Caco-2 (cell line): ENCODE results near the gene PFKFB4. TPM values are rescaled to one million over a fixed set of nuclear protein-coding genes. Genes with fewer than 3 reads are reported as not detected.

Experiments
- BruUV-seq: library from RNA; stranded (reverse); fragments of 400-500 nt; replicated peaks from 2 replicates; lab custom pipeline; 2021; lab: Mats Ljungman, UMichigan
- CTCF ChIA-PET: fragments of 300-600 bp; sonication (Branson Sonifier 250); formaldehyde crosslinking; loops from one replicate; lab custom pipeline; 2022; ENCODE audit warnings: antibody characterized with exemption; lab: Charles Lee
- POLR2A ChIA-PET: fragments of 300-600 bp; sonication (Branson Sonifier 250); formaldehyde crosslinking; loops from one replicate; lab custom pipeline; 2022; ENCODE audit warnings: antibody characterized with exemption; lab: Charles Lee
- DNase-seq, 2 experiments: peaks; one replicate each; pipeline versions ENCODE4 v3.0.0 to v3.0.0-alpha.2; 2020 to 2022
- H3K27me3 ChIP-seq: replicated peaks from 2 replicates; pipeline ENCODE4 v1.6.0; 2011; ENCODE audit warnings: low read length; ENCODE audit not compliant: control insufficient read depth, insufficient read depth
- H3K36me3 ChIP-seq: 2 replicates; pipeline ENCODE4 v1.5.1; 2011; ENCODE audit warnings: low read length; ENCODE audit not compliant: control insufficient read depth, insufficient read depth
- H3K4me1 ChIP-seq: fragments of 250-450 bp; sonication (Bioruptor Pico); 2 replicates; pipeline ENCODE4 v1.5.1; 2020; ENCODE audit warnings: mild to moderate bottlenecking
- H3K4me3 ChIP-seq: 2 replicates; pipeline ENCODE4 v1.5.1; 2011; ENCODE audit warnings: low read depth, mild to moderate bottlenecking, control low read depth, low read length
- H3K9me3 ChIP-seq: fragments of 250-450 bp; sonication (Bioruptor Pico); 2 replicates; pipeline ENCODE4 v1.5.1; 2020; ENCODE audit warnings: mild to moderate bottlenecking, moderate library complexity
- H3K27ac Mint-ChIP-seq: one replicate; pipeline ENCODE4 v1.8.0; 2022; ENCODE audit warnings: mixed read lengths; ENCODE audit not compliant: unreplicated experiment
- H3K27me3 Mint-ChIP-seq: one replicate; pipeline ENCODE4 v1.8.0; 2022; ENCODE audit warnings: mixed read lengths; ENCODE audit not compliant: insufficient read depth, unreplicated experiment
- H3K36me3 Mint-ChIP-seq: one replicate; pipeline ENCODE4 v1.8.0; 2022; ENCODE audit warnings: mild to moderate bottlenecking, mixed read lengths; ENCODE audit not compliant: insufficient read depth, unreplicated experiment
- H3K4me1 Mint-ChIP-seq: one replicate; pipeline ENCODE4 v1.8.0; 2022; ENCODE audit warnings: low read depth, mixed read lengths; ENCODE audit not compliant: unreplicated experiment
- H3K4me3 Mint-ChIP-seq: one replicate; pipeline ENCODE4 v1.8.0; 2022; ENCODE audit warnings: mild to moderate bottlenecking, moderate library complexity, mixed read lengths; ENCODE audit not compliant: unreplicated experiment
- H3K9me3 Mint-ChIP-seq: one replicate; pipeline ENCODE4 v1.8.0; 2022; ENCODE audit warnings: mixed read lengths; ENCODE audit not compliant: unreplicated experiment
- intact Hi-C: fragments of 100-400 bp; cut with micrococcal nuclease; formaldehyde crosslinking; loops from one replicate; pipeline ENCODE4 v1.10.0; 2022; ENCODE audit not compliant: unreplicated experiment
- total RNA-seq: library from RNA; stranded (reverse); gene quantifications from 2 replicates; pipeline ENCODE4 v1.2.3, GENCODE V29; 2022
- TF ChIP-seq, protein P1 (sequence below), 2 experiments: fragments of 200-600 bp in 1 of 2; IDR thresholded peaks; 1 replicate in 1 of 2; 2 replicates in 1 of 2; pipeline versions ENCODE4 v1.5.1 to v1.8.0; 2011 to 2022; ENCODE audit warnings: antibody characterized with exemption in 1 of 2, control low read depth in 1 of 2, inconsistent platforms in 1 of 2, low read depth in 1 of 2, low read length in 1 of 2, mild to moderate bottlenecking in 1 of 2, moderate library complexity in 1 of 2; ENCODE audit not compliant: insufficient read depth in 1 of 2, severe bottlenecking in 1 of 2, unreplicated experiment in 1 of 2

The PFKFB4 gene
- total RNA-seq, 1 experiment from 2014 or later = 11.2 TPM

DNA sequence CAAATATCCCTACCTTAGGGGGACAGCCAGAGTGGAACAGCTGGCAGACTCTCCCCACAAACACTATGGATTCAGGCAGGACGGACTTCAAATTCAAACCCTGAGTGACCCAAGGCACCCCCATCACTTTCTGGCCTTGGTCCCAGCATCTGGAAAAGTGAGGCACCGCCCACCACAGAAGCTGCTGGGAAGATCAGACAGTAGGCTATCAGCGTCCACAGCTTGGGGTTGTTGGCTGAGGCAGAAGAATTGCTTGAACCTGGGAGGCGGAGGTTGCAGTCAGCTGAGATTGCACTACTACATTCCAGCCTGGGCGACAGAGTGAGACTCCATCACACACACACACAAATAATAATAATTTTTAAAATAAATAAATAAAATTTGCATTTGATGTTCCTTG, 8.5 kb downstream of the PFKFB4 start:
- Histone ChIP-seq H3K4me1 (peaks cover 16% of the 10 kb centered on the region), H3K9me3 (no peaks in the 10 kb centered on the region), H3K4me3 (no peak overlapping the region), H3K27me3 (no peaks in the 10 kb centered on the region), H3K36me3 (no peaks in the 10 kb centered on the region; the same call in none of the 2 replicates)
- no peak overlapping the region for H3K4me3 Mint-ChIP-seq
- peaks cover 10% of the 10 kb centered on the region for H3K36me3 Mint-ChIP-seq
- ChIA-PET CTCF (interaction anchor here (1.2 to 2.9 kb wide), 4 partner anchors 9 to 147 kb away, joined by 4 to 23 read pairs (median 8); partner anchors contain the start of gene PFKFB4), POLR2A (no interaction called here)
- no peak for DNase-seq
- no TSS peak for BruUV-seq
- no peaks in the 10 kb centered on the region for H3K27me3 Mint-ChIP-seq
- no peaks in the 10 kb centered on the region for H3K9me3 Mint-ChIP-seq
- peaks cover 11% of the 10 kb centered on the region for H3K4me1 Mint-ChIP-seq
- H3K27ac Mint-ChIP-seq = no peak overlapping the region
- TF ChIP-seq, protein P1, sequence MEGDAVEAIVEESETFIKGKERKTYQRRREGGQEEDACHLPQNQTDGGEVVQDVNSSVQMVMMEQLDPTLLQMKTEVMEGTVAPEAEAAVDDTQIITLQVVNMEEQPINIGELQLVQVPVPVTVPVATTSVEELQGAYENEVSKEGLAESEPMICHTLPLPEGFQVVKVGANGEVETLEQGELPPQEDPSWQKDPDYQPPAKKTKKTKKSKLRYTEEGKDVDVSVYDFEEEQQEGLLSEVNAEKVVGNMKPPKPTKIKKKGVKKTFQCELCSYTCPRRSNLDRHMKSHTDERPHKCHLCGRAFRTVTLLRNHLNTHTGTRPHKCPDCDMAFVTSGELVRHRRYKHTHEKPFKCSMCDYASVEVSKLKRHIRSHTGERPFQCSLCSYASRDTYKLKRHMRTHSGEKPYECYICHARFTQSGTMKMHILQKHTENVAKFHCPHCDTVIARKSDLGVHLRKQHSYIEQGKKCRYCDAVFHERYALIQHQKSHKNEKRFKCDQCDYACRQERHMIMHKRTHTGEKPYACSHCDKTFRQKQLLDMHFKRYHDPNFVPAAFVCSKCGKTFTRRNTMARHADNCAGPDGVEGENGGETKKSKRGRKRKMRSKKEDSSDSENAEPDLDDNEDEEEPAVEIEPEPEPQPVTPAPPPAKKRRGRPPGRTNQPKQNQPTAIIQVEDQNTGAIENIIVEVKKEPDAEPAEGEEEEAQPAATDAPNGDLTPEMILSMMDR (IDR thresholded peaks at IDR 0.05; ENCODE audit: insufficient read depth in 1 of 2, low read depth in 1 of 2, low read length in 1 of 2, severe bottlenecking in 1 of 2, unreplicated experiment in 1 of 2) = no peak
- intact Hi-C loops = loop anchor here (1.0 to 5.0 kb wide), 3 partner anchors 76 to 276 kb away; no protein-coding TSS in a partner anchor

DNA sequence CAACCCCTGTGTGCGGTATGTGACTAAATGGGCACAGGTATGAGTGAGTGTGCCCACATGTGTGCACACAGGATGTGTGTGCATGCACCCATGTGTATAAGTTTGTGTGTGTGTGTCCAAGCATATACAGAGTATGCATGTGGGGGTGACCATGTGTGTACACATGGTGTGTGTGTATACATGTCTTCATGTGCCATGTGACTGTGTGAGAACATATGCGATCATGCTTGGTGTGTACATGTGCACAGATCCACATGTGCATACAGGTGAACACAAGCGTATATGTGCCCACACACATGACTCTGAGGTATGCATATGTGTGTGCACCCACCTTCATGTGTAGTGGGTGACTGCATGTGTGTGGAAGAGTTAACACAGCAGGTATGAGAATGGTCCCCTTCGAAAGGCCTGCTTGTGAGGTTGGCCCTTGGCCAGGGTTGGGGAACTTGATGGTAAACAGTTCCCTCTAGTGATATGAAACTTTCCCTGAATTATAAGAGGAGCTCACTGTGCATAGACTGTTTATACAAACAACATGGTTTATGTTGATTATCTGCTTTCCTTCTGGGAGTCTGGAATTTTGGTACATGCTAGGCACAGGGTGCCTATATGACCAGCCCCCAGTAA, 10.3 kb downstream of the PFKFB4 start:
- H3K27ac Mint-ChIP-seq = no peak overlapping the region
- POLR2A ChIA-PET = no interaction called here

DNA sequence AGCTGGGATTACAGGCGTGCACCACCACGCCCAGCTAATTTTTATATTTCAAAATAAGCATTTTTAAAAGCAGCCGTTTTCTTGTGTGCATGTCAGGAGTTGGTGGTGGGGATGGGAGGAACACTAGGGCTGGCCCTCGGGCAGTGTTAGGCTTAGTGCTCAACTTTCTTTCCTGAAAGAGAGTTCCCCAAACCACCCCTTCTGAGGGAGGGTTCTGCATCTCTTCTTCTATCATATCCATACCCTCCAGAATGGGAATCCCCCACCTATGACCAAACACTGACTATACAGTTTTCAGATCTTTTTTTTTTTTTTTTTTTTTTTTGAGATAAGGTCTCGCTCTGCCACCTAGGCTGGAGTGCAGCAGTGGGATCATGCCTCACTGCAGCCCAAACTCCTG, 12.5 kb downstream of the PFKFB4 start:
- no peak for DNase-seq
- peaks cover 2% of the 10 kb centered on the region for H3K36me3 ChIP-seq
- Mint-ChIP-seq H3K36me3 (peaks cover 11% of the 10 kb centered on the region), H3K27ac (no peak overlapping the region), H3K4me3 (no peak overlapping the region), H3K4me1 (no peaks in the 10 kb centered on the region), H3K27me3 (no peaks in the 10 kb centered on the region), H3K9me3 (no peaks in the 10 kb centered on the region)
- ChIA-PET CTCF (no interaction called here), POLR2A (no interaction called here)
- no peaks in the 10 kb centered on the region for H3K27me3 ChIP-seq
- BruUV-seq = no TSS peak
- no peaks in the 10 kb centered on the region for H3K4me1 ChIP-seq
- H3K9me3 ChIP-seq = no peaks in the 10 kb centered on the region
- H3K4me3 ChIP-seq = no peak overlapping the region
- TF ChIP-seq, protein P1 (IDR thresholded peaks at IDR 0.05; ENCODE audit: insufficient read depth in 1 of 2, low read depth in 1 of 2, low read length in 1 of 2, severe bottlenecking in 1 of 2, unreplicated experiment in 1 of 2) = no peak
- intact Hi-C loops = no loop called here

More for the DNA sequence above, 10.3 kb downstream of the PFKFB4 start:
- BruUV-seq = no TSS peak
- Mint-ChIP-seq H3K36me3 (peaks cover 11% of the 10 kb centered on the region), H3K4me3 (no peak overlapping the region), H3K9me3 (no peaks in the 10 kb centered on the region), H3K27me3 (no peaks in the 10 kb centered on the region), H3K4me1 (no peaks in the 10 kb centered on the region)
- Histone ChIP-seq H3K36me3 (no peaks in the 10 kb centered on the region; the same call in none of the 2 replicates), H3K4me3 (no peak overlapping the region), H3K9me3 (no peaks in the 10 kb centered on the region), H3K27me3 (no peaks in the 10 kb centered on the region), H3K4me1 (no peaks in the 10 kb centered on the region)
- intact Hi-C loops = loop anchor here (5.0 kb wide), 1 partner anchor 274 kb away; no protein-coding TSS in a partner anchor
- TF ChIP-seq, protein P1 (IDR thresholded peaks at IDR 0.05; ENCODE audit: insufficient read depth in 1 of 2, low read depth in 1 of 2, low read length in 1 of 2, severe bottlenecking in 1 of 2, unreplicated experiment in 1 of 2) = no peak
- DNase-seq = no peak
- CTCF ChIA-PET = interaction anchor here (2.0 kb wide), 1 partner anchor 73 kb away, joined by 7 read pairs; no protein-coding TSS in a partner anchor
